HG02588 (cell line): ENCODE data around the gene NT5DC3.
"Not testable (repeated sequence)": the region's sequence is repeated elsewhere in the genome, so short reads cannot be mapped to it uniquely, and the experiment has no call there.

Experiments used
- ATAC-seq: cut with Tn5 transposase; IDR thresholded peaks from one replicate; pipeline ENCODE4 v1.9.1; 2021; ENCODE audit warnings: mild to moderate bottlenecking, moderate library complexity; ENCODE audit not compliant: unreplicated experiment

The NT5DC3 gene

GRCh38 chr12:103855896-103856657 lies 15.0 kb upstream of the NT5DC3 start:
- no peak for ATAC-seq

- no peak for ATAC-seq
These were observed 14.1 kb upstream of the NT5DC3 start for GRCh38 chr12:103855036-103855712.

GRCh38 chr12:103854372-103854973 lies 13.4 kb upstream of the NT5DC3 start:
- ATAC-seq: no peak

GRCh38 chr12:103852498-103852997 lies 11.5 kb upstream of the NT5DC3 start:
- no peak for ATAC-seq

- ATAC-seq: no peak
These were observed 10.1 kb upstream of the NT5DC3 start for GRCh38 chr12:103851127-103851526.

GRCh38 chr12:103850429-103850828 lies 9.4 kb upstream of the NT5DC3 start:
- no peak for ATAC-seq

GRCh38 chr12:103848917-103849491 lies 8.0 kb upstream of the NT5DC3 start:
- no peak for ATAC-seq

- no peak for ATAC-seq
These were observed 7.1 kb upstream of the NT5DC3 start for GRCh38 chr12:103848143-103848542.

GRCh38 chr12:103846415-103846814 lies 5.4 kb upstream of the NT5DC3 start:
- ATAC-seq: no peak

- ATAC-seq: no peak
These were observed 3.3 kb upstream of the NT5DC3 start for GRCh38 chr12:103844305-103844704.

GRCh38 chr12:103841690-103842584 lies 903 bp upstream of the NT5DC3 start:
- ATAC-seq: peak; percentile 19

- peak; percentile 32 for ATAC-seq
These were observed 565 bp downstream of the NT5DC3 start for GRCh38 chr12:103840462-103840875.

- ATAC-seq: no peak
These were observed 1.2 kb downstream of the NT5DC3 start for GRCh38 chr12:103839609-103840461.

- no peak for ATAC-seq
These were observed 1.9 kb downstream of the NT5DC3 start for GRCh38 chr12:103839103-103839502.

GRCh38 chr12:103838254-103838914 lies 2.6 kb downstream of the NT5DC3 start:
- no peak for ATAC-seq

- ATAC-seq: no peak
These were observed 4.7 kb downstream of the NT5DC3 start for GRCh38 chr12:103836345-103836744.

GRCh38 chr12:103835747-103836335 lies 5.2 kb downstream of the NT5DC3 start:
- ATAC-seq: not testable (repeated sequence)

- ATAC-seq: no peak
These were observed 6.1 kb downstream of the NT5DC3 start for GRCh38 chr12:103834942-103835341.

GRCh38 chr12:103833891-103834290 lies 7.1 kb downstream of the NT5DC3 start:
- ATAC-seq: no peak
